HPDE6-E6E7 (cell line): Measurements from ENCODE around the gene TFR2.

Experiments
- DNase-seq: peaks from one replicate; pipeline ENCODE4 v3.0.0; 2011; ENCODE audit warnings: missing footprints; ENCODE audit errors: extremely low spot score

TFR2 gene

DNA sequence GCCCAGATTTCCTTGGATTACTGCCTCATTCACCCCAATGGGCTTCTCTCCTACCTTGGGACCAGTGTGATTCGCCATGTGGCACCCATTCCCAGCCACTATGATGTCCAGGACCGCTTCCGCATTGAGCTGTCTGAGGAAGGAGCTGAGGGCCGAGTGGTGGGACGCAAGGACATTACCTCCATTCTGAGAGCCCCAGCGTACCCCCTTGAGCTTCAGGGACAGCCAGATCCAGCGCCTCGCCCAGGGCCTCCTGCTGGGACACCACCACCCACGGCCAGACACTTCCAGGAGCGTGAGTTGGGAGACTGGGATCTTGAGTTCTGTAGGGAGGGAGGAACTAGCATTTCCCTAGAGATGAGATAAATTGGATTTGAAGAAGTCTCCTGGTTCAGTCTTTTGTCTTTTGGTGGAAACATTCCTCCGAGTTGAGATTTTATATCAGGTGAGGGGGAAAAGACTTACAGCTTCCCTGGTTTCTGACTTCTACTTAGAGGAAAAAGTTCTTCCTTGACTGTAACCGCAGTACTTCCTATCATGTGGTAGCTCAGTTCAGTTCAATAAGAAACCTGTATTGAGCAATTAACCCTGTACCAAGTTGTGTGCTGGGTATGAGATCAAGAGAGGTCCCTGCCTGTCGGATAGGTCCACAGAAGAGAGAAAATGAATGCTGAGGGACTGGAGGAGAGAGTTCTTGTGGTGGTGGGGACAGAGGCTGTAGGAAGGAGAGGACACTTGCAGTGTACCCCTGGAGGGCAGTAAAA lies 27.8 kb downstream of the TFR2 start:
- DNase-seq = no peak

DNA sequence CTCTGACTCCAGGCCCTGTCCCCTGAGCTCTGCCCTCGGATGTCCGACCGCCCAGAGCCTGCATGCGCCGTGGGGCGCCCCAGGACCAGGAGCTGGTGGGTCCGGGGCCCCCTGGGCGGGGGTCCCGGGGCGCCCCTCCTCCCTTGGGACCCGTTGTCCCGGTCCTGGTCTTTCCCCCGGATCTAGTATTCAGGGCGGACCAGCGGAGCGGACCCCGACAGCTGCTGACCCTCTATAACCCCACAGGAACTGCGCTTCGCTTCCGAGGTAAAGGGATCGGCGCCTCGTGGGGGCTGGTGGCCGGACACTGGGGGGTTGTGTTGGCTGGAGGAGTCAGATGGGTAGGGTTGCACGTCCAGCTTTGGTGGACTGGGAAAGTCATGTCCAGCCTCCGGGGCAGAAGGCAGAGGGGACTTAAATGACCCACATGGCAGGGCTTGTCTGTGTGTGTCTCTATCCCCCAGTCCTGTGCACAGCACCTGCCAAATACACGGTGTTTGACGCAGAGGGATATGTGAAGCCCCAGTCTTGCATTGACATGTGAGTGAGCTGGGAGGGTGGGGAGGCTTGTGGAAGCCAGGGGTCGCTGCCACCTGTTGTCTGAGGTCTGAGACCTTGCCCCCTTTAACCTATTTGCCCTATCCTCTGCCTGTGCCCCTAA lies 28.5 kb downstream of the TFR2 start:
- no peak for DNase-seq

DNA sequence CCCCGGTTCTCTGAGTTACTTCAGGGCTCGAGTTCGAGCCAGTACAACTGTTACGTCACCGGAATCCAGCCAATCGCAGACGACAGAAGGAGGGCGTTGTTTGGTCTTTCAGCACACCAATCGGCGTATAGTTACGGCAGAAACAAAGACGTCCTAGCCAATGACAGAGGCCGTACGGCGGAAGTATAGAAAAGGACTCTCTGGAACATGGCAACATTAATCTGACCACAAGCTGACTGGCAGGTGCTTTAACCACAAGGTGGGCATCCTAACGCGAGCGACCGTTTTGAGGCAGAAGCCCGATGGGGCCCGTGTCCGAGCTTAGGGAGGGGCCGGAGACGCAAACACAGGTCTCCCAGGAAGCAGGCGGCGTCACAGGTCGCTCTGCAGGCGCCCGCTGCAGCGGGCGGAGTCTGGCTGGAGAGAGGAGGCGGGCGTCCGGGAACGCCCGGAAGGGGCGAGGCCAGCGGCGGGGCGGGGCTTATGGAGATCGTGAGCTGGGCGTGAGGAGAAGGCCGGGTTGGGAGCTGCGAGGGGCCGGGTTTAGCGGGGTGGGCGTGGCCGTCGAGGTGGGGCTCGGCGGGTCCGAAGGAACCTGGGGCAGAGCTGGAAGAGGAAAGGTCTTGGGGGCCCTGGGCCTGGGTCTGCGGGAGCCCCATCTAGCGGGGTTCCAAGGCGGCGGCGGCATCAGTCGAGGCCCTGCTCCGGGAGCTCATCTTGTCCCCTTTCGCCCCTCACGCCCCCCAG lies 29.2 kb downstream of the TFR2 start, which contains the start of gene MOSPD3:
Gene MOSPD3, plus strand, starts transcription at position 558 of the 747 bp plus-strand sequence. CDS start 252 bp downstream, outside the sequence.
- DNase-seq = peak; percentile 99

DNA sequence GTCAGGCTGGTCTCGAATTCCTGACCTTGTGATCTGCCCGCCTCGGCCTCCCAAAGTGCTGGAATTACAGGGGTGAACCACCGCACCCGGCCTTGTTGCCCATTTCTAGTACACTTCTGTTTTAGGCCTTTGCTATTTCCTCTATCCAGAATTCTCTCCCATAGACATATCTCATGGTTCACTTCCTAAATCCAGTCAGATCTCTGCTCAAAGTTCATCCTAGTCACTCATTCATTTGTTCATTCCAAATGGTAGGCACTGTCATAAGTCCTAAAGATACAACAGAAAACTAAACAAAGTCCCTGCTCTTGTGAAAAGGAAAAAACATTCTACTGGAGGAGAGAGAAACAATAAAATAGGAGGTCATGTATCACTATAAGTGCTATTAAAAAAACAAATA lies 31.4 kb downstream of the TFR2 start:
- no peak for DNase-seq

DNA sequence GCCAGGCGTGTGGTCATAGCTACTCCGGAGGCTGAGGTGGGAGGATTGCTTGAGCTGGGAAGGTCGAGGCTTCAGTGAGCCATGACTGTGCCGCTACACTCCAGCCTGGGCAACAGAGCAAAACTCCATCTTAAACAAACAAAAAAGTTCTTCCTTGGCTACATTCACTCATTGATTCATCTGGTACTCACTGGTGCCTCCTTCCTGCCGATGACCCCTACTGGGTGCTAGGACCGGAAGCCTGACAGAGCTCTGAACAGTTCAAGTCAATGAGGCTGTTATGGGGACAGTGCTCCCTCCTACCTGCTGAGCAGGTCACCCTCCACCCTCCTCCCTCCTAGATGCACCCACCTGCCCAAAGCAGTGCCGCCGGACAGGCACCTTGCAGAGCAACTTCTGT lies 34.2 kb downstream of the TFR2 start:
- DNase-seq = no peak

DNA sequence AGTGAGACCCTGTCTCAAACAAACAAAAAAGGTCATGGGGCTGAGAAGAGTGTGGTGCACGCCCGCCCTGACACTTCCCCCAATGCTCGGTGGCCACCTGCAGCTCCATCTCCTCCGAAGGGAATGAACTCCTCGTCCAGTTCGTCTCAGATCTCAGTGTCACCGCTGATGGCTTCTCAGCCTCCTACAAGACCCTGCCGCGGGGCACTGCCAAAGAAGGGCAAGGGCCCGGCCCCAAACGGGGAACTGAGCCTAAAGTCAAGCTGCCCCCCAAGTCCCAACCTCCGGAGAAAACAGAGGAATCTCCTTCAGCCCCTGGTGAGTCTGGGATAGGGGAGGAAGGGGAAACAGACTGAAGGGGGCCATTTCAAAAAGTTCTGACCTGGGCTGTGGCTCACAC lies 35.0 kb downstream of the TFR2 start:
- no peak for DNase-seq

DNA sequence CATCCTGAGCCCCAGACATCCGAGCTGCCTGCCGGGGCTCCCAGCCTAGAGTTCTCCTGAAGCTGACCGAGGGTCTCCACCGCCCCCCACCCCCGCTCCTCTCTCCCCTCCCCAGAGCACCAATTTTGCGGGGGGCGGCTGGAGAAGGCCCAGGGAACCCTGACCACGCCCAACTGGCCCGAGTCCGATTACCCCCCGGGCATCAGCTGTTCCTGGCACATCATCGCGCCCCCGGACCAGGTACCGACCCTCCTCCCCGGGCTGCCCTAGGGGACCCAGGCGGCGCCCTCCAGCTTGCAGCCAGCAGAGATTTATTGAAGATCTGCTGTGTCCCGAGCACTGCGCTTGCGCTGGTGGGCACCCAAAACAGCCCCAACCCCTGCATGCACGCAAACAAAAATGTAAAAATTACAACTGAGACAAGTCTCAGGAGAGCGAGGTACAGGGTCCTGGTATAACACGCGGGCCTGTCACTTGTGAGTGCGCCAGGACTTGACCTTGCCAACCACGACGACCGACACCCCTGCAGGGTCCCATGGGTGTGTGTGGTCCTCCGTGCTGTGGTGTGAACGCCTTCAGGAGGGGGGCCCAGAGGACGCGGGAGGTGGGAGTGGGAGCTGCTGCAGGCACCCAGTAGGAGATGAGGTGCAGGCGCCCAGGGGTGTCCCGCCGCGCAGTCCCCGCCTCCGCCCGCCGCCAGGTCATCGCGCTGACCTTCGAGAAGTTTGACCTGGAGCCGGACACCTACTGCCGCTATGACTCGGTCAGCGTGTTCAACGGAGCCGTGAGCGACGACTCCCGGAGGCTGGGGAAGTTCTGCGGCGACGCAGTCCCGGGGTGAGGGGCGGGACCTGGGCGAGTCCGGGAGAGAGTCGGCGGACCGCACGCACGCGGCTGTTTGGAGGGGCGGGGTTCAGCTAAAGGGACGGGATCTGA lies 36.1 kb downstream of the TFR2 start:
- DNase-seq = no peak

DNA sequence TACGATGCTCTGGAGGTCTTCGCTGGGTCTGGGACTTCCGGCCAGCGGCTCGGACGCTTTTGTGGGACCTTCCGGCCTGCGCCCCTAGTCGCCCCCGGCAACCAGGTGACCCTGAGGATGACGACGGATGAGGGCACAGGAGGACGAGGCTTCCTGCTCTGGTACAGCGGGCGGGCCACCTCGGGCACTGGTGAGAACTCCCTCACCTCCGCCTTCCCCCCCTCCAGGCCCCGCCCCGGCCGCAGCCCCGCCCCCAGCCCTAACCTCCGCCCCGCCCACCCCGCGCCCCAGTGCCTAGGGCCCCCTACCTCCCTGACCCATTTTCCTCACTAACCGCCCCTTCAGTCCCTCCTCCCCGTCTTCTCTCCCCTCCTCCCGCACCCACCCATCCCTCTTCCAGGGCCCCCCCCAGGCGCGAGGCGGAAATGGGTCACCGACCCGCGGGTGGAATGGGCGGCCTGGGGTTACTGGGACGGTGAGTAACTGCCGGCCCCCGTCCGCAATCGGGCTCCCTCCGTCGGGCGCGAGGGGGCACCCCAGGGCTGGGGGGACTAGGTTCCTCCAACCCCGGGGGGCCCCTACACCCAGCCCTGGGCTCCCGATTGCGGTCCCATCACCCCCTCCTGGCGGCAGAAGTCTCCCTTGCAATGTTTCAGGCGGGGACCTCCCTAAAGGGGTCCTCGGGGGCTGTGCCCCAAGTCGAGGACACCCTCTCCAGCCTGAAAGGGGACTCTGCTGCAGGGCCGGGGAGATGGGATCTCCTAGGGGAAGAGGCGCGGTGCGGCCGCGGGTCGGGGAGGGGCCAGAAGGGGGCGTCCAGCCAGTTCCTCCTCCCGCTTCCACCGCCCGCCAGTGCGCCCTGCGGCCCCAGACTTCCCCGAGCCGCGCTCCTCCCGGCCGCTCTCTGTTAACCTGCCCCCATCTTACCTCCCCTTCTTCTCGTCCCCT lies 37.0 kb downstream of the TFR2 start:
- DNase-seq = peak; percentile 80

DNA sequence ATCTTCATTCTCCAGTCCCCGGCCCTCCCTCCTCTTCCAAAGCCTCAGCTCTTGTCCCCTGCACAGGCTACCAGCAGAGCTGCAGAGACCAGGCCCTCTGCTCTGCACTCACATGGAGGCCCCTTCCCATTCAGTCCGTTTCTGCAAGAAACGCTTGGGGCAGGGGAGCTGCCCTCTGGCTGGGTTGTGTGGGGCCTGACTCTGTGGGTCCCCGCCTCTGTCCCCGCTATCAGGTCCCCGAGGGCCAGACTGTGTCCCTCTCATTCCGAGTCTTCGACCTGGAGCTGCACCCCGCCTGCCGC lies 37.7 kb downstream of the TFR2 start:
- no peak for DNase-seq

DNA sequence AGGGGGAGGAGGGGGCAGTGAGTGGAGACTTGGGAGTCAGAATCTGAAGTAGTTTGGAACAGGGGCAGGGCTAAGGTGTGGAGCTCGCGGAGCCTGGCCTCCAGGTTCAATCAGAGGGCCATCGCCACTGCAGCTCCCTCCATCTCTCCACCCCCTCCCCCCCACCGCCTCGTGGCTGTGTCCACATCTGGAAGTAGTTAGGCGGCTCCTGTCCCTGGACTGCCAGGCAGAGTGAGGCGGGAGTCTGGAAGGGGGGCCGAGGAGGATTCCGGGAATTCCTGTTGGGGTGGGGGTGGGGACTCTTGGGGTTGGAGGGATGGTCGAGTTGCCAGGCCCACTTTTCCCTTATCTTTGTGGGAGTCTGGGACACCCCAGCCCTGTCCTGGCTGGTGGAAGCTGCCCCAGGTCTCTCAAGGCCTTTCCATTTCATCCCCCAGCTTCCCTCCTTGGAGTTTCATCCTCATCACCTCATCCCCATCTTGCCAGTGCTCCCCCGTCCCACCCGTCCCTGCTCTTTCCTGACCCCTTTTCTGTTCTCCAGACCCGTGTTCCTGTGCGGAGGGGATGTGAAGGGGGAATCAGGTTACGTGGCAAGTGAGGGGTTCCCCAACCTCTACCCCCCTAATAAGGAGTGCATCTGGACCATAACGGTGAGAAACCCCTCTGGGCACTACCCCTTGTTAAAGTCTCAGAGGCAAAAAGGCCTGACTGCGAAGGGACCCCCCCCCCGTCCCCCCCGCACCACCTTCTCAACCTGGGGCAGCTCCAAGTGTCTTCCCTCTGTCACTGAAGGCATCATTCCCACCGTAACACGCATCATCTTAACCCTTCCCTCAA lies 38.2 kb downstream of the TFR2 start:
- DNase-seq = no peak

DNA sequence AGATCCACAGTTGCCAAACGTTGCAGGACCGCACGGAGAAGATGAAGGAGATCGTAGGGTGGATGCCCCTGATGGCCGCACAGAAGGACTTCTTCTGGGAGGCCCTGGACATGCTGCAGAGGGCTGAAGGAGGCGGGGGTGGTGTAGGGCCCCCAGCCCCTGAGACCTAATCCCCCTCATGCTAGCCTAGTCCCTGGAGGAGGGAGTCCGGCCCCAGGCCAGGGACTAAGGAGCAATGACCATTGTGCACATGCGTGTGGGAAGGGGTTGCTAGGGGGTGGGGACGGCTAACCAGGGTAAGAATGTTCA lies 40.7 kb downstream of the TFR2 start:
- no peak for DNase-seq

DNA sequence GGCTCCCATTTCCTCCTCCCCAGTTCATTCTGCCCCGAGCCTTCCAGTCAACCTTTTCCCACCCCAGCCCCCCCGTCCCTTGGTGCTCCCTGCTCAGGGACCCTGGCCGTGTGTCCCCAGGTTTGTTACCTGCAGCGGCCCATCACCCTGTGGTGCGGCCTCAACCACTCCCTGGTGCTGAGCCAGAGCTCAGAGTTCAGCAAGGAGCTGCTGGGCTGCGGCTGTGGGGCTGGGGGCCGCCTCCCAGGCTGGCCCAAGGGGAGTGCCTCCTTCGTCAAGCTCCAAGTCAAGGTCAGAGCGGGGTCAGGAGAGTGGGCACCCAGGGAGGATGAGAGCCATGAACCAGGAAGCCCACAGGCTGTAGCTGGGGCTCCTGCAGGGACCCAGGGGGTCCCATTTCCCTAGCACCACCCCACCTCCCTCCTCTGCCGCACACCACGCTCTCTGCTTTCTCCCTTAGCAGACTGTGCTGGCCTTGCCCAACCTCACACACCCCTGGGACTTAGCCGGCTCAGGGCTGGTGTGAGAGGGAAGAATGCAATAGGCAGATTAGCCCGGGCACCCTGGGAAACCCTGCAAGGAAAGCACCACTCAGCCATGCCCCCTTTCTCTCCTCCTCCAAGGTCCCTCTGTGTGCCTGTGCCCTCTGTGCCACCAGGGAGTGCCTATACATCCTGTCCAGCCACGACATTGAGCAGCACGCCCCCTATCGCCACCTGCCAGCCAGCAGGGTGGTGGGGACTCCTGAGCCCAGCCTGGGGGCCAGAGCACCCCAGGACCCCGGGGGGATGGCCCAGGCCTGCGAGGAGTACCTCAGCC lies 41.2 kb downstream of the TFR2 start:
- DNase-seq = no peak

DNA sequence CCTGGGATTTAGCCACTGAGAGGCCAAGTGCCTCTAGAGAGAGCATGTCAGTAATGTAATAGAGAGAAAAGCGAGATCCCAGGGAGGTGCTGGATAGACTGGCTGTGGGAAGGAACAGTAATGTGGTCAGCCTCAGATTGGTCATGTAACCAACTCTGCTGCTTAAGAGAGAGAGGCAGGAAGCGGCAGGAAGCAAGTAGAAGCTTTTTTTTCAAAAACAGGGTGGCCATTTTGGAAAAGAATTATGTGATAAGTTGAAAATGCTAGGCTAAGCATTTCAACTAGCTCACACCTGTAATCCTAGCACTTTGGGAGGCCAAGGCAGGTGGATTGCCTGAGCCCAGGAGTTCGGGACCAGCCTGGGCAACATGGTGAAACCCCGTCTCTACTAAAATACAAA lies 42.9 kb downstream of the TFR2 start:
- DNase-seq = no peak

DNA sequence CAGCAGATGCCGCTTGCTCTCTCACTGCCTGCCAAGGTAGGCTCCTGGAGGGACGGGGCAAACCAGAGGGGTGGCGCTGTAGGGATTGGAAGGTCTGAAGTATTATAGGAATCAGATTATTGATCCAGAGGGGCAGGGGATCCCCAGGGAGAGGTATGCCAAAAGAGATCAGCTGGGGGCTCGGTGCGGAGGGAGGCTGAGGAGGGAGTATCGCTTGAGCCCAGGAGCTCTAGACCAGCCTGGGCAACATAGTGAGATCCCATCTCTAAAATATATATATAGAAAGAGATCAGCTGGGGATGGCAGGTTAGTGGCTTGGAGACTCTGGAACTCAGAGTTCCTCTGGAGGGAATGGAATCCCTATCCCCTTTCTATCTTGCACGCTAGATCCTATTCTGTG lies 46.2 kb downstream of the TFR2 start:
- no peak for DNase-seq

DNA sequence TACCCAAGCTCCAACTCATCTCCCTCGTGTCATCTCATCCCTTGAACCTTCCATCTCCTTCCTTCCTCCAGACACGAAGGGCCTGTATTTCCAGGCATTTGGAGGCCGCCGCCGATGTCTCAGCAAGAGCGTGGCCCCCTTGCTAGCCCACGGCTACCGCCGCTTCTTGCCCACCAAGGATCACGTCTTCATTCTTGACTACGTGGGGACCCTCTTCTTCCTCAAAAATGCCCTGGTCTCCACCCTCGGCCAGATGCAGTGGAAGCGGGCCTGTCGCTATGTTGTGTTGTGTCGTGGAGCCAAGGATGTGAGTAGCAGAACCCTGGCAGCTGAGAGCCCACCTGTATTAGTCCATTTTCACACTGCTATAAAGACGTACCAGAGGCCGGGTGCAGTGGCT lies 49.8 kb downstream of the TFR2 start:
- no peak for DNase-seq

DNA sequence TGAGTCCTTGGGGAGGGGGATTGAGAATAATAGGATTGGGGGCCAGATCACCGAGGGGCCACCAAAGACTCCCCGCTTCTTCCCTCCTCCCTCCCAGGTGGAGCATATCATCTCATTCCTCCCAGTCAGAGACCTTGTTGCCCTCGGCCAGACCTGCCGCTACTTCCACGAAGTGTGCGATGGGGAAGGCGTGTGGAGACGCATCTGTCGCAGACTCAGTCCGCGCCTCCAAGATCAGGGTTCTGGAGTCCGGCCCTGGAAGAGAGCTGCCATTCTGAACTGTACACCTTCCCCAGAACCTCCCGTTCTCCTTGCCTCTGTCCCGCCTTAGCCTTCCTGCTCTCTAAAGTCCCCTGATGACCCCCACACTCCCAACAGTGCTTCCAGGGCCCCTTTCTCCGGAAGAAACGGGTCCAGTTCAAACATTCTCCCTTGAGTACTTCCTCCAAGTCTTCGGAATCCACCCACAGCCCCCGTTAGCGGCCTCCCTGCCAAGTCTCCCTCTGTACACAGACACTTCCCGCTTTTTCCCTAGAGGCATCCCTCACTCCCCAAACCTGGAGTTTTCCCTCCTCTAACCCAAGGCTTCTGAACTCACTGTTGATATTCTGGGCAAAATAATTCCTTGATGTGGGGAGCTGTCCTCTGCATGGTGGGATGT lies 51.1 kb downstream of the TFR2 start:
- DNase-seq = no peak

DNA sequence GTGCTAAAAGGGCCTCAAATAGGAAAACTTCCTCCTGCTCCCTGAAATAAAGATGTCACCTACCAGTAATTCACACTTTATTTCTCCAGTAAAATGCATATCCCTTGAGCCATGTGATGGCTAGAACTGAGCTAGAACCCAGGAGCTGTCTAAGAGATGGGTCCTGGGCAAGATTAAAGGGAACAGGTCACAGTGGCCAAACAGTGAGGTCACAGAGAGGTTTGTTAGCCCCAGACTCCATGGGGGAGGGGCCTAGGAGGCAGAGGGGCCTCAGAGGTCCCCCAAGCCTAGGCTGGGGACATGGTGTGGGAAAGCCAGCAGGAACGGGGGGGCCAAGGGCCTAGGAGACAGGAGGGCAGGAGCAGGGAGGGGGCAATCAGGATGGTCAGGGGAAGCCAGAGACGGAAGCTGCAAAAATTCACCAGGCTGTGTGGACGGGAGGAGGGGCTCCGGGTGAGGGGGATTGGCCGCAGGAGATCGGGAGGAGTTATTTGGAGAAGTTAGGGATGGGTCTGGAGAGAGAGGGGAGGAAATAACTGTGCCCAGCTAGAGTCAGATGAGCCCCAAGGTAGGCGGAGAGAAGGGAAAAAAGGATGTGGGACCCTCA lies 51.9 kb downstream of the TFR2 start:
- no peak for DNase-seq

DNA sequence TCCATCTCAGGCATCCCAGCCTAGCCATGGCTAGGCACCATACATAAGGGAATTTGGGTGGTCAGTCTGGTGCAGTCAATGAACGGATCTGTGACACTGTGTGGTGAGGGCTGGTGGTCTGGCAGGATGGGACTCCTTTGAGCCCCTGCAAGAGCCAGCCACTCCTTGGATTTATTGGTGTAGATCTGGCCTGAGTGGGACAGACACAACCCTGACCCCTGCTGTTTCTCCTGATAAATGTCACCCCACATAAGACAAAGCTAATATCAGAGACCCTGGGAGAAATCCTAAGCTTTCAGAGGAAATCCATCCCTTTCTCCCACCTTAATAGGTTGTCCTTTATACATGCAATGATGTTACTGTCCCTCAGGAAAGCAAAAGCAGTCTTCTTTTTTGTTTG lies 52.9 kb downstream of the TFR2 start:
- no peak for DNase-seq
